ENCODE data around the gene PDHX.

PDHX gene

GRCh38 chr11:35031867-35032266, 115.4 kb downstream of the PDHX start:
- peak; percentile 65 for DNase-seq (ENCODE audit: low read depth)
- no peak for TF ChIP-seq CTCF (conservative IDR thresholded peaks at IDR 0.05; ENCODE audit: control insufficient read depth, insufficient read depth, low read depth, low read length)
- H3K4me3 ChIP-seq (ENCODE audit: control insufficient read depth, low read depth, low read length): no peak overlapping the region

GRCh38 chr11:35033011-35033410, 116.6 kb downstream of the PDHX start:
- TF ChIP-seq CTCF (conservative IDR thresholded peaks at IDR 0.05; ENCODE audit: control insufficient read depth, insufficient read depth, low read depth, low read length): no peak

GRCh38 chr11:35034401-35034800, 118.0 kb downstream of the PDHX start:
- no peak overlapping the region for H3K4me3 ChIP-seq (ENCODE audit: control insufficient read depth, low read depth, low read length)
- no peak for DNase-seq (ENCODE audit: low read depth)
- no peak for TF ChIP-seq CTCF (conservative IDR thresholded peaks at IDR 0.05; ENCODE audit: control insufficient read depth, insufficient read depth, low read depth, low read length)

More at GRCh38 chr11:35033011-35033410, 116.6 kb downstream of the PDHX start:
- H3K4me3 ChIP-seq (ENCODE audit: control insufficient read depth, low read depth, low read length): no peak overlapping the region
- DNase-seq (ENCODE audit: low read depth): no peak

- DNase-seq (ENCODE audit: low read depth): peak; percentile 99
- no peak for TF ChIP-seq CTCF (conservative IDR thresholded peaks at IDR 0.05; ENCODE audit: control insufficient read depth, insufficient read depth, low read depth, low read length)
- no peak overlapping the region for H3K4me3 ChIP-seq (ENCODE audit: control insufficient read depth, low read depth, low read length)
Measured at GRCh38 chr11:35035894-35036408, 119.5 kb downstream of the PDHX start.

- TF ChIP-seq CTCF (conservative IDR thresholded peaks at IDR 0.05; ENCODE audit: control insufficient read depth, insufficient read depth, low read depth, low read length): no peak
- DNase-seq (ENCODE audit: low read depth): peak; percentile 23
- no peak overlapping the region for H3K4me3 ChIP-seq (ENCODE audit: control insufficient read depth, low read depth, low read length)
Measured at GRCh38 chr11:35036639-35037038, 120.2 kb downstream of the PDHX start.

GRCh38 chr11:35038211-35038928, 122.0 kb downstream of the PDHX start:
- no peak overlapping the region for H3K4me3 ChIP-seq (ENCODE audit: control insufficient read depth, low read depth, low read length)
- DNase-seq (ENCODE audit: low read depth): peak; percentile 35
- no peak for TF ChIP-seq CTCF (conservative IDR thresholded peaks at IDR 0.05; ENCODE audit: control insufficient read depth, insufficient read depth, low read depth, low read length)
